Hepatocyte (in vitro differentiated cells): ENCODE measurements around the gene KIAA1549. TPM values are rescaled to one million over a fixed set of nuclear protein-coding genes. Genes with fewer than 3 reads are reported as not detected.

ENCODE experiments used
- DNase-seq: peaks from one replicate; pipeline ENCODE4 v3.0.0-alpha.2; 2016; ENCODE audit warnings: low spot score
- H2AFZ ChIP-seq: fragments of 200-600 bp; sonication (generic); 2 replicates; pipeline ENCODE4 v1.6.0; 2016; ENCODE audit warnings: antibody characterized with exemption, mild to moderate bottlenecking
- H3K27ac ChIP-seq: fragments of 200-600 bp; sonication (generic); 2 replicates; pipeline ENCODE4 v1.5.1; 2016; ENCODE audit warnings: mild to moderate bottlenecking
- H3K27me3 ChIP-seq: fragments of 200-600 bp; sonication (generic); 2 replicates; pipeline ENCODE4 v1.6.1; 2016
- H3K36me3 ChIP-seq: fragments of 200-600 bp; sonication (generic); replicated peaks from 2 replicates; pipeline ENCODE4 v1.5.1; 2016; ENCODE audit warnings: low read depth; ENCODE audit not compliant: insufficient read depth
- H3K4me1 ChIP-seq: fragments of 200-600 bp; sonication (generic); 2 replicates; pipeline ENCODE4 v1.5.1; 2016; ENCODE audit warnings: mild to moderate bottlenecking, moderate library complexity; ENCODE audit not compliant: insufficient read depth
- H3K4me2 ChIP-seq: fragments of 200-600 bp; sonication (generic); 2 replicates; pipeline ENCODE4 v1.6.0; 2016
- H3K4me3 ChIP-seq: fragments of 200-600 bp; sonication (generic); 2 replicates; pipeline ENCODE4 v1.5.1; 2016; ENCODE audit warnings: mild to moderate bottlenecking
- H3K79me2 ChIP-seq: fragments of 200-600 bp; sonication (generic); 2 replicates; pipeline ENCODE4 v1.6.0; 2017; ENCODE audit warnings: mild to moderate bottlenecking
- H3K9me2 ChIP-seq: fragments of 200-600 bp; sonication (generic); replicated peaks from 2 replicates; pipeline ENCODE4 v1.6.0; 2017; ENCODE audit warnings: mild to moderate bottlenecking; ENCODE audit not compliant: insufficient read depth
- H3K9me3 ChIP-seq: fragments of 200-600 bp; sonication (generic); 2 replicates; pipeline ENCODE4 v1.5.1; 2016; ENCODE audit warnings: low read depth, mild to moderate bottlenecking
- H4K20me1 ChIP-seq: fragments of 200-600 bp; sonication (generic); 2 replicates; pipeline ENCODE4 v1.6.0; 2016; ENCODE audit warnings: mild to moderate bottlenecking; ENCODE audit not compliant: insufficient read depth, poor library complexity, severe bottlenecking
- EZH2 ChIP-seq: fragments of 200-600 bp; sonication (generic); IDR thresholded peaks from 2 replicates; pipeline ENCODE4 v1.6.1; 2016; ENCODE audit warnings: antibody characterized with exemption, mild to moderate bottlenecking, borderline replicate concordance
- EZH2phosphoT487 ChIP-seq: fragments of 200-600 bp; sonication (generic); IDR thresholded peaks from one replicate; pipeline ENCODE4 v1.6.1; 2018; ENCODE audit warnings: antibody characterized with exemption, mild to moderate bottlenecking, low read depth, moderate library complexity; ENCODE audit not compliant: unreplicated experiment, severe bottlenecking
- WGBS: methylation state at CpG from one replicate; pipeline ENCODE4 v1.1.6; 2016; ENCODE audit warnings: low lambda C conversion rate; ENCODE audit errors: missing lambda C conversion rate; 5-methylcytosine and 5-hydroxymethylcytosine counted together
- polyA plus RNA-seq: library from polyadenylated mRNA; unstranded; fragments of >200 nt; fragmentation: Nextera tagmentation; extraction: Ambion mirVana; gene quantifications from 2 replicates; pipeline ENCODE4 v1.2.1, GENCODE V29; 2016
- total RNA-seq: library from RNA; depleted of rRNA; stranded (reverse); fragments of >200 nt; gene quantifications from 2 replicates; pipeline ENCODE4 v1.2.3, GENCODE V29; 2014
- TF ChIP-seq, protein P1 (sequence below): fragments of 200-600 bp; sonication (generic); IDR thresholded peaks from 2 replicates; pipeline ENCODE4 v1.5.1; 2016; ENCODE audit warnings: antibody characterized with exemption, mild to moderate bottlenecking; ENCODE audit not compliant: poor library complexity

KIAA1549 gene
- total and polyA plus RNA-seq, 2 experiments from 2014 or later = 3.4 to 7.3 TPM

DNA sequence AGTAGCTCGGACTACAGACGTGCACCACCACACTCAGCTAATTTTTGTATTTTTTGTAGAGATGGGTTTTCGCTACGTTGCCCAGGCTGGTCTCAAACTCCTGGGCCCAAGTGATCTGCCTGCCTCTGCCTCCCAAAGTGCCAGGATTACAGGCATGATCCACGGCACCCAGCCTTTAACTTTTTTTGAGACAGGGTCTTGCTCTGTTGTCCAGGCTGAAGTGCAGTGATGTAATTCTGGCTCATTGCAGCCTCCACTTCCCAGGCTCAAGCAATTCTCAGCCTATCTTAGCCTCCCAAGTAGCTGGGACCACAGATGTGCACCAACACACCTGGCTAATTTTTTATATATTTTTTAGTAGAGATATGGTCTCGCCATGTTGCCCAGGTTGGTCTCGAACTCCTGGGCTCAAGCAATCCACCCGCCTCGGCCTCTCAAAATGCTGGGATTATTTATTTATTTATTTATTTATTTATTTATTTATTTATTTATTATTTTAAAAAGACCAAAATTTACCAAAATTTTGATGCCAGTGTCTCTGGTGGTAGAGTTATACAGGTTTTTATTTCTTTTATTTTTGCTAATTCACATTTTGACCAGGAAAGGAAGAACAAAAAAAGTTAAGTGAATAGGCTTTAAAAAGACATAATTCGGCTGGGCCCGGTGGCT is 158.2 kb downstream of the KIAA1549 start:
- Histone ChIP-seq H3K79me2 (no peaks in the 10 kb centered on the region), H3K36me3 (no peaks in the 10 kb centered on the region), H3K27ac (no peak overlapping the region), H3K9me2 (no peaks in the 10 kb centered on the region), H3K9me3 (no peaks in the 10 kb centered on the region), H3K4me2 (no peak overlapping the region), H4K20me1 (no peaks in the 10 kb centered on the region), H2AFZ (no peak overlapping the region), H3K4me3 (no peak overlapping the region), H3K4me1 (no peaks in the 10 kb centered on the region), H3K27me3 (no peaks in the 10 kb centered on the region)
- no peak for TF ChIP-seq EZH2phosphoT487
- TF ChIP-seq EZH2 = no peak
- TF ChIP-seq, protein P1, sequence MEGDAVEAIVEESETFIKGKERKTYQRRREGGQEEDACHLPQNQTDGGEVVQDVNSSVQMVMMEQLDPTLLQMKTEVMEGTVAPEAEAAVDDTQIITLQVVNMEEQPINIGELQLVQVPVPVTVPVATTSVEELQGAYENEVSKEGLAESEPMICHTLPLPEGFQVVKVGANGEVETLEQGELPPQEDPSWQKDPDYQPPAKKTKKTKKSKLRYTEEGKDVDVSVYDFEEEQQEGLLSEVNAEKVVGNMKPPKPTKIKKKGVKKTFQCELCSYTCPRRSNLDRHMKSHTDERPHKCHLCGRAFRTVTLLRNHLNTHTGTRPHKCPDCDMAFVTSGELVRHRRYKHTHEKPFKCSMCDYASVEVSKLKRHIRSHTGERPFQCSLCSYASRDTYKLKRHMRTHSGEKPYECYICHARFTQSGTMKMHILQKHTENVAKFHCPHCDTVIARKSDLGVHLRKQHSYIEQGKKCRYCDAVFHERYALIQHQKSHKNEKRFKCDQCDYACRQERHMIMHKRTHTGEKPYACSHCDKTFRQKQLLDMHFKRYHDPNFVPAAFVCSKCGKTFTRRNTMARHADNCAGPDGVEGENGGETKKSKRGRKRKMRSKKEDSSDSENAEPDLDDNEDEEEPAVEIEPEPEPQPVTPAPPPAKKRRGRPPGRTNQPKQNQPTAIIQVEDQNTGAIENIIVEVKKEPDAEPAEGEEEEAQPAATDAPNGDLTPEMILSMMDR = no peak
- no peak for DNase-seq
- WGBS = 91% methylated on average over 11 of the region's 11 CpGs

DNA sequence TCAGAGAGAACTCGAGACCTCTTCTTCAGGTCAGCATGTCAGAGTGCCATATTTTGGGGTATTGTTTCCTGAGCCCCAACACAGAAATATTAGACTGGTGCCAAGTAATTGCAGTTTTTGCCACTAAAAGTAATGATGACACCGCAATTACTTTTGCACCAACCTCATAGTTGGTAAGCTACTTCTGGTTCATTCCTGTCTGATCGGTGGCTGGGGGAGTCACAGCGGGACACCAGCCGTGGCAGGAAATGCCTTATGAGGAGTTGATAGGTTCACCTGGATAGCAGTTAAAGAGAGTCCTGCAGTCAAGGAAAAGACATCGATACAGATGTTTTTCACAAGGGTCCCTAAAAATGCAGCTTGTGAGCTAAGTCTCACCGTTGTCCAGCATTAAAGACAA is 159.3 kb downstream of the KIAA1549 start:
- H2AFZ ChIP-seq = no peak overlapping the region
- TF ChIP-seq, protein P1 = no peak
- TF ChIP-seq EZH2 (no peak), EZH2phosphoT487 (no peak)
- no peak overlapping the region for H3K4me2 ChIP-seq
- no peaks in the 10 kb centered on the region for H3K9me2 ChIP-seq
- no peak overlapping the region for H3K4me3 ChIP-seq
- no peak for DNase-seq
- H3K4me1 ChIP-seq = no peaks in the 10 kb centered on the region
- H3K79me2 ChIP-seq = no peaks in the 10 kb centered on the region
- no peaks in the 10 kb centered on the region for H4K20me1 ChIP-seq
- H3K9me3 ChIP-seq = no peaks in the 10 kb centered on the region
- no peaks in the 10 kb centered on the region for H3K36me3 ChIP-seq
- H3K27ac ChIP-seq = no peak overlapping the region
- WGBS = 92% methylated on average over 7 of the region's 7 CpGs
- H3K27me3 ChIP-seq = no peaks in the 10 kb centered on the region

DNA sequence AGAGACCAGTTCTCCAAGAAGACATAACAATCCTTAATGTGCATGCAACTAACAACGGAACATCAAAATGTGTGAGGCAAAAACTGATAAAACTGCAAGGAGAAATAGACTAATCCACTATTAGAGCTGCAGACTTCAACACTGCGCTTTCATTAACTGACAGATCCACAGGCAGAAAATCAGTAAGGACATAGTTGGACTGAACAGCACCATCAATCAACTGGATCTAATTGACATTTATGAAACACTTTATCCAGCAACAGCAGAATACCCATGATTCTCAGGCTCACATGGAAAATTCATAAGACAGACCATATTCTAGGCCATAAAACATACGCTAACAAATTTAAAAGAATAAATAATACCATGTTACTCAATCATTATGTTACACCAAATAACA is 161.6 kb downstream of the KIAA1549 start:
- DNase-seq = no peak
- no peak for TF ChIP-seq EZH2
- TF ChIP-seq, protein P1 = no peak
- TF ChIP-seq EZH2phosphoT487 = no peak
- Histone ChIP-seq H3K4me1 (no peaks in the 10 kb centered on the region), H3K27me3 (no peaks in the 10 kb centered on the region), H3K9me2 (no peaks in the 10 kb centered on the region), H2AFZ (no peak overlapping the region), H3K4me3 (no peak overlapping the region), H4K20me1 (no peaks in the 10 kb centered on the region), H3K79me2 (no peaks in the 10 kb centered on the region), H3K36me3 (no peaks in the 10 kb centered on the region), H3K27ac (no peak overlapping the region), H3K4me2 (no peak overlapping the region), H3K9me3 (no peaks in the 10 kb centered on the region)
- WGBS = 87% methylated on average over 3 of the region's 3 CpGs

DNA sequence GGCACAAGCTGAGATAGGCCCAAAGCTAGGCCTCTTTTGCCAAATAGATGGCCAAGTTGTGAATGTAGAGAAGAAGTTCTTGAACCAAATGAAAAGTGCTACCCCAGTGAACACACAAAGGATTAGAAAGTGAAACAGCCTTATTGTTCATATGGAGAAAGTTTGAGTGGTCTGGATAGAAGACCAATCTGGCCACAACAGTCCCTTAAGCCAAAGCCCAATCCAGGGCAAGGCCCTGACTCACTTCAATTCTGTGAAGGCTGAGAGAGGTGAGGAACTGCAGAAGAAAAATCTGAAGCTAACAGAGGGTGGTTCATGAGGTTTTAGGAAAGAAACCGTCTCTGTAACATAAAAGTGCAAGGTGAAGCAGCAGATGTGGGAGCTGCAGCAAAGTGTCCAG is 164.5 kb downstream of the KIAA1549 start:
- H3K27ac ChIP-seq = no peak overlapping the region
- no peak overlapping the region for H3K4me3 ChIP-seq
- no peaks in the 10 kb centered on the region for H3K9me3 ChIP-seq
- H4K20me1 ChIP-seq = no peaks in the 10 kb centered on the region
- no peaks in the 10 kb centered on the region for H3K79me2 ChIP-seq
- TF ChIP-seq EZH2phosphoT487 = no peak
- TF ChIP-seq EZH2 = no peak
- TF ChIP-seq, protein P1 = no peak
- 83% methylated on average over 1 of the region's 1 CpG for WGBS
- no peak for DNase-seq
- no peaks in the 10 kb centered on the region for H3K27me3 ChIP-seq
- no peaks in the 10 kb centered on the region for H3K36me3 ChIP-seq
- no peaks in the 10 kb centered on the region for H3K4me1 ChIP-seq
- H3K9me2 ChIP-seq = no peaks in the 10 kb centered on the region
- H2AFZ ChIP-seq = no peak overlapping the region
- no peak overlapping the region for H3K4me2 ChIP-seq
